NB4 (cell line): ENCODE measurements around the gene NDST1.

Experiments used
- TF ChIP-seq, protein P1 (sequence below): IDR thresholded peaks from one replicate; pipeline ENCODE4 v1.5.1; 2012; ENCODE audit warnings: low read depth, low read length
- TF ChIP-seq, protein P2 (sequence below): IDR thresholded peaks from 2 replicates; pipeline ENCODE4 v1.6.1; 2011; ENCODE audit warnings: low read depth, low read length

DNA sequence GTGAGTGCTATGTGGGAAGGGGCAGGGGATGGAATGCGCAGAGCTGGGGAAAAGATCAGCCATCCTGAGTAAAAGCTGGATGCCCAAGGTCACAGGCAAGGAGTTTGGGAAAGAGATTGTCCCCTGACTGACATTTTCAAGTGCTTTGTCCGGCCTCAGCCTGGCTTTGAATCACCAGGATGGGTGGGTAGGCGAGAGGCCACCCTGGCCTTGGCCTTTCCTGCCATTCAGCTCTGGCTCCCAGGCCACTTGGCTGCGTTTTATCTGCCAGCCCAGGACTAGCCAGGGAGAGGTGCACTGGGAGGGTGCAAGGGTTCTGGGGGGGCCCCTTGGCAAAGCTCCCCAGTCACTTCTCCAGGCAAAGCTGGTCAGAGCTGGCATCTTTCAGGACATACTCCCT is 95.1 kb downstream of the NDST1 start:
- TF ChIP-seq, protein P1, sequence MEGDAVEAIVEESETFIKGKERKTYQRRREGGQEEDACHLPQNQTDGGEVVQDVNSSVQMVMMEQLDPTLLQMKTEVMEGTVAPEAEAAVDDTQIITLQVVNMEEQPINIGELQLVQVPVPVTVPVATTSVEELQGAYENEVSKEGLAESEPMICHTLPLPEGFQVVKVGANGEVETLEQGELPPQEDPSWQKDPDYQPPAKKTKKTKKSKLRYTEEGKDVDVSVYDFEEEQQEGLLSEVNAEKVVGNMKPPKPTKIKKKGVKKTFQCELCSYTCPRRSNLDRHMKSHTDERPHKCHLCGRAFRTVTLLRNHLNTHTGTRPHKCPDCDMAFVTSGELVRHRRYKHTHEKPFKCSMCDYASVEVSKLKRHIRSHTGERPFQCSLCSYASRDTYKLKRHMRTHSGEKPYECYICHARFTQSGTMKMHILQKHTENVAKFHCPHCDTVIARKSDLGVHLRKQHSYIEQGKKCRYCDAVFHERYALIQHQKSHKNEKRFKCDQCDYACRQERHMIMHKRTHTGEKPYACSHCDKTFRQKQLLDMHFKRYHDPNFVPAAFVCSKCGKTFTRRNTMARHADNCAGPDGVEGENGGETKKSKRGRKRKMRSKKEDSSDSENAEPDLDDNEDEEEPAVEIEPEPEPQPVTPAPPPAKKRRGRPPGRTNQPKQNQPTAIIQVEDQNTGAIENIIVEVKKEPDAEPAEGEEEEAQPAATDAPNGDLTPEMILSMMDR, result no peak
- TF ChIP-seq, protein P2, sequence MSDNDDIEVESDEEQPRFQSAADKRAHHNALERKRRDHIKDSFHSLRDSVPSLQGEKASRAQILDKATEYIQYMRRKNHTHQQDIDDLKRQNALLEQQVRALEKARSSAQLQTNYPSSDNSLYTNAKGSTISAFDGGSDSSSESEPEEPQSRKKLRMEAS, result no peak
